Epidermal melanocyte (primary cell): Measurements from ENCODE around the gene FLOT2.
"Not testable (repeated sequence)": the region's sequence is repeated elsewhere in the genome, so short reads cannot be mapped to it uniquely, and the experiment has no call there.

Experiments used
- DNase-seq: peaks from one replicate; pipeline ENCODE4 v3.0.0; 2011; ENCODE audit warnings: low spot score; ENCODE audit not compliant: insufficient read length

FLOT2 gene

DNA sequence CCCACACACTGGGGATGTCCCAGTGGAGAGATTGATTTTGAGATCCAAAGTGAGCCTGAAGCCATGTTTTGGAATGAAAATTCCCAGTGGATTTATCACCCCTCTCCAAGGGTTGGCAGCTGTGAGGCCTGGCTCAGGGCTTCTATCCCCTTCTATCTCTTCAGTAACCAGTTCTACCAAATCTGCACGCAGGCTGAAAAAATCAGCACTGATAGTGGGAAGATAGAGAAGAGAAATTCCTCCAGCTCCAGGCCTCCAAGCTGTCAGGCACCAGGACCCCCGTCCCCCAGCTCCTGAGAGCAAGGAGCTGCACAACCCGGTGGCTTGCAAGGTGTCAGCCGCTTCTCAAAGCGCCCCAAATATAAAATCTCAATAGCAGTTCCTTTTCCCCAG lies 1.0 kb downstream of the FLOT2 start:
- no peak for DNase-seq

DNA sequence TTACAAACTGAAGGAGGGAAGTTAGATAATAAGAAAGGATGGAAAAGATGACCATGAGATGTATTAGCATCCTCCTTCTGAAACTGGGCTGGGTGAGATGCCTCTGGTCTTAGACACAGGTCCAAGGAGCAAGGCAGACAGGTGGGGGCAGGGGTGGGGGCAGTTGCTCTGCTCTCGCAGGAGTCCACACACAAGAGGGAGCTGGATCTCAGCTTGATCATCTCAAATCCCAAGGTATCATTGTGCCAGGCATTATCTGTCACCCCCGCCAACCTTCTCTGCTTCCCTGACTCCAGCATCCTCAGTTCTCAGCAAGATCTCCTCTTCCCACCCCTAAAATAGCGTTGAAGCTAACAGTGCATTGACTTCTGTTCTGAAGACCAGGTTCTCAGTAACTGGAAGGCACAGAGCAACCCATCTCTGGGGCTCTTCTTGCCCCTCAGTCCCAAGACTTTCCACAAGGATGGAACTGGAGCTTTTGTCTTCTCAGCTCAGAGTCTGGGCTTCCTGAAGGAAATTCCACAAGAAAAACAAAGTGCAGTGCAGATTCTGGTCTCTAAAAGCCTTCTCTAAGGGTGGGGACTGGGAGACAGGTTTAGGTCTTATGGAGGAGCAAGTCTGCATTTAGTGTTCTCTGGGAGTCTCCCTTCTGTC lies 1.6 kb downstream of the FLOT2 start:
- DNase-seq: no peak

DNA sequence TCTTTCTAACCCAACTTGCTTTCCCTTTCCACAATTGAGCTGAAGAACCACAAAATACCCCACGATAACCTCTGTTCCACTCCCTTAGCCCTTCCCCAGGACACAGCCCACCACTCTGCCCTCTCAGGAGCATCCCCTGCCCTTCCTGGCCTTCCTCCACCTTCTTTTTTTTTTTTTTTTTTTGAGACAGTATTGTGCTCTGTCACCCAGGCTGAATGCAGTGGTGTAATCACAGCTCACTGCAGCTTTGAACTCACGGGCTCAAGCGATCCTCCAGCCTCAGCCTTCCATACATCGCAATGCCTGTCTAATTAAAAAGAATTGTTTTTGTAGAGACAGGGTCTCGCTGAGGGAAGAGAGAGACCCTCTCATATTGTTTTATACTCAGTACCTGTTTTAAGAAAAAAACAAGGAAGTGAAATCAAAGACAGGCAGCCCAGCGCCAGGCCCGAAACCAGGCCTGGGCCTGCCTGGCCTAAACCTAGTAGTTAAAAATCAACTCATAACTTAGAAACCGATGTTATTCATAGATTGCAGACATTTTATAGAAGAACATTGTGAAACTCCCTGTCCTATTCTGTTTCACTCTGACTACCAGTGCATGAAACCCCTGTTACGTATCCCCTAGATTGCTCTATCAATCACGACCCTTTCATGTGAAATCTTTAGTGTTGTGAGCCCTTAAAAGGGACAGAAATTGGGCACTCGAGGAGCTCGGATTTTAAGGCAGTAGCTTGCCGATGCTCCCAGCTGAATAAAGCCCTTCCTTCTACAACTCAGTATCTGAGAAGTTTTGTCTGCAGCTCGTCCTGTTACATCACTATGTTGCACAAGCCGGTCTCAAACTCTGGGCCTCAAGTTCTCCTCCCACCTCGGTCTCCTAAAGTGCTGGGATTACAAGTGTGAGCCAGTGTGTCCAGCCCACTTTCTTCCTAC lies 4.0 kb downstream of the FLOT2 start:
- DNase-seq: not testable (repeated sequence)

DNA sequence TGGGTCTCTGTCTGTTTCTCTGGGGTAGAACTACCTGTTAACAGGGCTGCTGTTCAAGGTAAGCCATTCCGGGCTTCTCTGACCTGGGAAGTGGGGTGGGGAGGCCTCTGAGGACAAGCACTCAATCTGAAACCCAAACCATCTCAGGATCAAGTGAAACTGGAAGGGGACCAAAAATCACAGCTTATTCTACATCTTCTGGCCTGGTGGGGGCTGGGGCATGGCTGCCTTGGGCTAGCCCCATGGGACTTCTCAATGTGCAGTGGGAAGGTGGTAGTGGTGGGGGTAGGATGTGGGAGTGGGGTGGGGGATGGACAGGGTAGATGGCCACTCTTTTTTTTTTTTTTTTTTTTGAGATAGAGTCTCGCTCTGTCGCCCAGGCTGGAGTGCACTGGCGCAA lies 5.5 kb downstream of the FLOT2 start:
- no peak for DNase-seq

DNA sequence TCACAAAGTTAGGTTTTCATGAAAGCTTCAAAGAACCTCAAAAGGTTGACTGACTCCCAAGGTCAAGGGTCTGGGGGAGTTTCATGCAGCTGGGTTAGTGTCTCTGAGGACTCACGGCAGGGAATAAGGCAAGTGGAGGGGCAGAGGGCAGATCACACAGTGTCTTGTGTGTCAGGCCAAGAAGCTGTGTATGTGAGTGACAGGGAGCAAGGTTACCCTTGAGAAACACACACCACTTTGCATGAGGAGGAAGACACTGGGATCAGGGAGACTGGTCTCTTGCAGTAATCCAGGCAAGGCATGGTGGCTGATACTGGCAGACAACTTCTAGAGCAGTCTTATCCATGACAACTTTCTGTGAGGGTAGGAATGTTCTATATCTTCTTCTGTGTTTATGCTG lies 6.3 kb downstream of the FLOT2 start:
- no peak for DNase-seq

DNA sequence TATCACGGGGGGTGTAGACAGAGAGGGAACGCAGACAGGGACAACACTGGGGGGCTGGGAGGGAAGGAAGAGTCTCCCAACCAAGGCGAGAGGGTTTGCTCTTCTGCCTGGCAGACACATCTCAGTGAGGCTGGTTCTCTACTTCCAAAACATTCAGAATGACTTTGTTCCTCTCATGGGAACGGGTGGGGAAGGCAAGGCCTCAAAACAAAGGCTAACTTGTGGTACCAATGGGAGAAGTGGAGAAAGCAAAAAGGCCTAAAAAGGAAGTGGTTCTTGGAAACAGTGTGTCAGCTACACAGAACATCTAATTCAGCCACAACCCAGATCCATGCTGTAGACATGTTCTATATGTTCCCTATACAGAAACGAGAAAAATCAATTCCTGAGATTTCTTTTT lies 7.5 kb downstream of the FLOT2 start:
- no peak for DNase-seq

DNA sequence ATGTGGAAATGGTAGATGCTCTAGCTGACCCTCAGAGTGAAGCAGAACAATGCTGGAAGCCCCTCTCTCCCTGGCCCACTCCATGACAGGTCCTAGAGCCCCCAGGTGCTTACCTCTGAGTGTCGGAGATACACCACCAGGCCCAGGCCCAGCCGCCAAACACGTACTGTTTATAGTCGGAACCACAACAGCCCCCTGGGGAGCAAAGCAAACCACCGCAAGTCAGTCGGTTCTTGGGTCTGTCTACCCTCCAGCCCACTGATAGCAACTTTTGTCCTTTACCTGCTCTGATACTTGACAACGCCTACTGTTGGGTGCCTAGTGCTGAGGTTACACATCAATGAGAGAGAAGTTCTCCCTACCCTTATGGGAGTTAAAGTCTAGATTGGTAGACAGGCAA lies 8.7 kb downstream of the FLOT2 start:
- no peak for DNase-seq

DNA sequence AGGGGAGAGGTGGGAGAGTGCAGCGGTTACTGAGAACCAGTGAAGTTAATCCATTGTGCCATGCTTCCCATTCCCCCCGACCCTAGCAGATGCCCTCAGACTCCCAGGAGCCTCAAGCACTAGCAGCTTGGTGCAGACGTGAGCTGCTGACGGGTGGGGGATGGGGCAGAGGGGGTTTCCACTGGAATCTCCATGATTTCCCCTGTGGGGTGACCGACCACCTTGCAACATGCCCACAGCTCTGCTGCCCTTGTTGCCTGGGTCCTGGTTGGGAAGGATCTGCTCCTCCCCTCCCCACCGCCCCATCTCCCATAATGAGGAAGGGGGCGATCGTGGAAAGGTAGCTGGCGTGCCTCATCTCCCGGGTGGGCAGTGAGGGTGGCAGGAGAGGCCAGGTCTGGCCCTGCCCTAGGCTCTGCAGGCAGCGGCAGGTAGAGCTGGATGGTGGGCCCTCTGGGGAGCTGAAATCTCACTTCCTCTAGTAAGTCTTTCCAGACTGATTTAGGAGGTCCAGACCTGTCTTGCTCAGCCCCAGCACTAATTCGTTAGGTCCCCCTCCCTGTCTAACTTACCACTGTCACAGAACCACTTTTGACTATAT lies 9.6 kb downstream of the FLOT2 start:
- DNase-seq: no peak

DNA sequence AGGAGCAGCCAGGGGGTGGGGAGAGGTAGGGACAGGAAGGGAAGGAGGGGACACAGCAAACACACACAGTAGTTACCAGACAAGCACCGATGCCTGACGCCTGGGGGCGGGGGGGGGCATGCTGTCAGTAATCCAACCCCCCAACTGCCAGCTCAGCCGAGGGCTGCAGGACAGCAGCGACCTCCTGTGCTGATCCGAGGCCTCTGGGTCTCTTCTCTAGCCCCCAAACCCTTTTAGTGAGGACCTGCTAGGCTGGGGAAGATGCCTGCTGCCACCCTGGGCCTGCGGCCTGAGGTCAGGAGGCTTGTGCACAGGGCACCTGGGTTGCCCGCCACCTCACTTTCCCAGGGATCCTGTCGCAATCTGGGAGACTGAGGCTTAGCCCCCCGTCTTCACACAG lies 11.6 kb downstream of the FLOT2 start:
- no peak for DNase-seq

DNA sequence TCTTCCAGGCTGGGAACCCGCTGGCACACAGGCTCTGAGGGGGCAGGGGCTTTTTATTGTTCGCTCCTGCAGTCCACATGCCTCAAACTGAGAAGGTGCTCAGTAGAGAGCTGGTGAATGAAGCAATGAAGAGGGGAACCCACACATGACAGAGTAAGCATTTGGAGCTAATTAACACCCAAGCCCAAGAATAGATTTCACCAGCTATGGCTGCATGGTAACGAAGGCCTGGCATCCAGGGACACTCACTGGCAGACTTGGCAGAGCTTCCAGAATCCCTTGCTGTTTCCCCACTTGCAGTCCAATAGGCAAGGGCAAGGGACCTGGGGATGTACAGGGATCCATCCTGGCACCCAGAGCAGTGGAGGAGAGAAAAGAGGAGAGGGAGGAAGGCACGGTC lies 12.2 kb downstream of the FLOT2 start:
- DNase-seq: no peak

DNA sequence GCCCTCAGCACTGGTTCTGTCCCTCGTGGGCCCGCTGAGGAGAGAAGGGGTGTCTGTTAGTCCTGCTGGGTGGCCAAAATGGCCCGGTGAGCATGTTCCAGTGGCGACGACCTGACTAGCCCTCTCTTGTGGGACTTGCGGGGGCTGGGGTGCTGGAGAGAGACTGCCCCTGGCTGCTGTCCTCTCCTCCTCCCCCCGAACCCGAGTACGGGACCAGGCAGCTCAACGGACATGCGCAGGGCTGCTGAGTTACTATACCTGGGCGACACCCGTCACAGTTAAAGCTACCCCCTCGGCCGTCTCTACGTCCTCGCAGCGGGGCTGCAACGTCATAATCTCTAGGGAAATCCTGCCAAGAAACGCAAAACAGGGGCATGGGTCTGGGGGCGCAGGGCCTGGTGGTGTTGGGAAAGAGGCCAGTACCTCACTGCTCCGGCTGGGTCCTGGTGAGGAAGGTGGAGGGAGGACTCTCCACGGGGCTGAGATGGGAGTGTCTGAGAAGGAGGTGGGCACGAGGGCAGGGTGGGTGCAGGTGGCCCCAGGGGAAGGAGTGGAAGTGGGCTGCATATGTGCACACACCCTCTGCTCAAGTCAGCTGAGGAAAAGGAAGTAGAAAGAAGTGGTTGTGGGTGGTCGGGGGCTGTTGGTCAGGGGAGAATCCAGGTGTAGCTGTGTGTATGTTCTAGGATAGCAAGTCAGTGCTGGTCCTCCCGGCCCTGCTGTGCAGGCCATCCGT lies 13.4 kb downstream of the FLOT2 start:
- DNase-seq: no peak

DNA sequence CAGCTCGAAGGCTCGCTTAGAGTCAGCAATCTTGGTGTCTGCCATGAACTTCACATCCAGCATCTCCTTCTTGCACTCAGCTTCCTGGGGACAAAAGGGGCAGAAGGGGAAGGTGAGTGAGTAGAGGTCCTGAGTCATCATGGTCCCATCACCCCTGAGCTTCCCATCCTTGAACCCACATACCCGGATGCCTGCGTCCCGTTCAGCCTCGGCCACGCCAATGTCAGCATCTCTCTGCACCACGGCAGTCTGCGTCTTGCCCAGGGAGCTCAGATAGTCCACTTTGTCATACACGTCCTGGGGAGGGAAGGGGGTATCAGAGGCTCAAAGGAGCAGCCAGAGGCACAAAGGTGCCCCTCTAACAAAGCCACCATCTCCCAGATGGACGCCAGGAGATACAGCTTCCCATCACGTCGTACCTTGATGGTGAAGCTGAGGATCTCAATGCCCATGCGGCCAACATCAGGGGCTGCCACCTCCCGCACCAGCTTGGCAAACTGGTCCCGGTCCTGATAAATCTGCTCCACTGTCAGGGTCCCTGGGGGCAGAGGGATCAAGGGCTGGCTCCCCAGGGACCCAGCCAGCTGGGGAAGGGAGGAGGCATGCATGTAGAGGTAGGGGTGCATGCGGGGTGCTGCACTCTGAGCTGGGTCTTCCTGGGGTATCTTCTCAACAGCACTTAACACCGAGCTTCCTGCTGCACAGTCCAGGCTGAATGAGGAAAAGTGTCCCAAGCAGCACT lies 15.2 kb downstream of the FLOT2 start:
- no peak for DNase-seq

DNA sequence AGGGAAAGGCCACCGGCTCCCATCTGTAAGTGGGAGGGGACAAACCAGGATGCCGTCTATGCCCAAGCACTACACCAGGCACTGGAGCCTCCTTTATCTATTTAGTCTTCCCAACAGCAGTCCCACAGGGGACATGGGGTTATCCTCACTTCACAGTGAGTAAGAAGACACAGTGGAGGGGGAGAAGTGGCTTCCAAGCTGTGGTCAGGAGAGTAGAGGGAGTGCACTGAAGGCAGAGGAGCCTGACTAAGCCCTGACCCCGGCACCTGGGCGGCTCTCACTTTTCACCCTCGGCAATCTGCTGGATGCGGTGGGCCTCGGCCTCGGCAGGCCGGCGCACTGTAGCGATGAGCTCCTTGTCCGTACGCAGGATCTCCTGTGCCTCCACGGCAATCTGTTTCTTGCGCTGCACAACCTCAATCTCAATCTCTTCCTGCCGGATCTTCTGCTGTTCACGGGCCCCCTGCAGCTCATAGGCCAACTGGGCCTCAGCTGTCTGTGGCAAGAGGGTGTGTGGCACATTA lies 15.9 kb downstream of the FLOT2 start:
- DNase-seq: no peak

DNA sequence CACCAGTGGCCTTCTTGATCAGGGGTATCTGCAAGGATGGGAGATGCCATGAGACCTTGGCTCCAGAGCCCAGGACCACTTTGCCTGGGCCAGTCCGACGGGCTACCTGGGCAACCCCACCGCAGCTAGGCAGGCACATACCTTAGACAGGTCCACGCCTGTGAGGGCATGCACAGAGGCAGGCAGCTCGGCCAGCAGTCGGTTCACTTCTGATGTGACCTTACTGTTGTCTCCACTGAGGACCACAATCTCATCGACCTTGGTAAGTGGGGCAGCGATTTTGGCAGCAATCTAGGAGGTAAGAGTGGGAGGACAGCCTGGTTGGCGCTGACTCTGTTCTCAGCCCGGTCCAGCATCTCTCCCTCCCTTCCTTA lies 17.0 kb downstream of the FLOT2 start:
- no peak for DNase-seq

DNA sequence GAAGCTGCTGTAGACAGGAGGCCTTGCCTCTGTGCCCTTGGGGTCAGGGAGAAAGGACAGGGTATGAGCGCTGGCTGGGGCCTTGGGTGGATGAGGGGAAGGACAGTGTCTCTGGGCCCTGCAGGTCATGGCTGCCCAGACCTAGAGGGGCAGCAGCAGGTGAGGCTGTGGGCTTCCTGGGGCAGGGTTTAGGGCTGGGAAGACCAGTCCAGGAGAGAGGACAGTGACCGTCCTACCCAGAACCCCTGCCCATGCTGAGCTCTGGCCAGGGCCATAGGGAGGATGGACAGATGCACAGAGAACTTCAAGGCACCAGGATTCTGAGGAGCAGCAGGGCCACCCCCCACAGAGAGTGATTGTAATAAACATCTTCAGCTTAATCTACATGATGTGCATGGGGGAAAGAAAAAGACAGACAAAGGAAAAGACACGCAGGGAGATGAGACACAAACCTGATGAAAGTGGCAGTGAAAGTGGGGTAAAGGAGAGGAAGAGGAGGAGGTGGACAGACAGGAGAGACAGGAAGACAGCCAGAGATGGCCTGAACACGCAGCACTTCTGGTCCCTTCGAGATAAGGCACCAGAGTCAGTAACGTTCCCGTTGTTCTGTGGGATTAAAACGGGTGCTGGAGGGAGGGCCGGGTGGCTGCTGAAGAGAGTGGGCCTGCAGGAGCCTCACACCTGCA lies 17.5 kb downstream of the FLOT2 start:
- no peak for DNase-seq

DNA sequence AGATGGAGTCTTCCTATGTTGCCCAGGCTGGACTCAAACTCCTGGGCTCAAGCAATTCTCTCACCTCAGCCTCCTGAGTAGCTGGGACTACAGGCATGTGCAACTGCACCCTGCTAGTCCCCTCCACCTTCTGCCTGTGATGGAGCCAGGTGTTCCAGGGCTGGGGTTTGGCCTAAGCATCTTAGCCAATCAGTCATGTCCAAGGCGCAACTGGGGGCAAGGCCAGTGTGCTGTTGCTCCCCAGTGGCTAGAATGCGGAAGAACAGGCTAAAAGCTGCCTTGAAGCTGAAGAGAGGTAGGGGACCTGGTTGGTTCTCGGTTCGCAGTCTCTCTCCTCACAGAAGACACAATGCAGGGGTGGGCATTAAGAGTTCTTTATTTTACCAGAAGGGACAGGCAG lies 18.6 kb downstream of the FLOT2 start:
- DNase-seq: no peak

DNA sequence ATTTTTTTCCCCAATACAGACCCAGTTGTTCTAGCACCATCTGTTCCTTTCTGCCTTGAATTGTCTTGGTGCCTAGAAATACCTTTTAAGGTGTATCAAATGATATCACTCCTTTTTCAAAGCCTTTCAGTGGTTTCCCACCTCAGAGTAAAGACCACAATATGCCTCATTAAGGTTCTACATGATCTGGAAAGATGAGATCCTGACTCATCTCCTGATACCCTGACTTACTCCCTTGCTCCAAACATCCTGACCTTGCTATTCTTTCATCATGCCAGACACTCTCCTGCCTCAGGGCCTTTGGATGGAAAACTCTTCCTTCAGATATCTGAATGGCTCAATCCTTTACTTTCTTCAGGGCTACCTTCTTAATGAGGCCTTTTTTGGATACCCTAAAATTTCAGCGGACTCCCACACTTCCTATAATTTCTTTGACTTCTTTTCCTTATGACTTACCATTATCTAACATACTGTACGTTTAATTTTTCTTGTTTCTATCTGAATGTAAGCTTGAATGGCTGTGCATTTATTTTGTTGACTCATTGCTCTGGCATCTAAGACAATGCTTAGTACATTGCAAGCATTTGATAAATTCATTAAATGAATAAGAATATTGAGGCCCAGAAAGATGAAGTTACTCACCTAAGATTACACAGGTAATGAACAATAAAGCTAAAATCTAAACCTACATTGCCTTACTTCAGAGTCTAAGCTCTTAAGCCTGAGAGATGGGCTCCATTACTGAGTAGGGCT lies 19.2 kb downstream of the FLOT2 start:
- no peak for DNase-seq

DNA sequence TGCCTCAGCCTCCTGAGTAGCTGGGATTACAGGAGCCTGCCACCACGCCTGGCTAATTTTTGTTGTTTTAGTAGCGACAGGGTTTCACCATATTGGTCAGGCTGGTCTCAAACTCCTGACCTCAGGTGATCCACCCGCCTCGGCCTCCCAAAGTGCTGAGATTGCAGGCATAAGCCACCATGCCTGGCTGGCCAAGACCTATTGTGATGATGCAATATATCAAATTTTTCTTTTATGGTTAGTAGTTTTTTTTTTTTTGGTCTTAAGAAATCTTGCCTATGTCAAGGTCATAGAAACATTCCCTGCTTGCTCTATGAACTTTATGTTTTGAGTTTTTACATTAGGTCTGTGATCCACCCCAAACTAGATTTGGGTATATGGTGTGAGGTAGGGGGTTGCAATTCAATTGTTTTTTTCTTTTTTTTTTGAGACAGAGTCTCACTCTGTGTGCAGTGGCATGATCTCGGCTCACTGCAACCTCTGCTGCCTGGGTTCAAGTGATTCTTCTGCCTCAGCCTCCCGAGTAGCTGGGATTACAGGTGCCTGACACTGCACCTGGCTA lies 20.3 kb downstream of the FLOT2 start:
- not testable (repeated sequence) for DNase-seq

DNA sequence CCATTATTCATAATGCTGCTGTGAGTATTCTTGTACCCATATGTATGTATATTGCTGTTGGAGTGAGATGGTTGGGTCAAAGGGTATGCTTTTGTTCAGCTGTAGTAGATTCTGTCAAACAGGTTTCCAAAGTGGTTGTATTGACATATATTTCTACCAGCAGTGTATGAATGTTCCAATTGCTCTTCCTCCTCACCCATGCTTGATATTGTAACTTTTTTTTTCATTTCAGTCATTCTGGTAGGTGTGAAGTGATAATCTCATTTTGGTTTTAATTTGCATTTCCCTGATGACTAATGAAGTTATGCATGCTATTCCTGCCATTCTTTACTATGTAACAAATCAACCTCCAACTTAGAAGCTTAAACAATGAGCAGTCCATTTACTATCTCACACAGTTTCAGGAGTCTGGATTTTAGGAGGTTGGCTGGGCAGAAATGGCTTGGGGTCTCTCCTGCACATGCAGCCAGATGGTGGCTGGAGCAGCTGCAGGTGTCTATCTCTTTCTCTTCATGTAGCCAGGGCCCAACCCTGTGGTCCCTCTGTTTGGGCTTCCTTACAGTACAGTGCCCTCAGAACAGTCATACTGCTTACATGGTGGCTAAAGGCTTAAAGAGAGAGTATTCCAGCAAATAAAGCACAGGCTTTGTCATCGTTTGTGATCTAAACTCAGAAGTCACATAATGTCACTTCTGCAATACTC lies 21.5 kb downstream of the FLOT2 start:
- no peak for DNase-seq
